OCI-M2 (cell line): ENCODE data around the gene S100P.

ENCODE experiments used
- DNase-seq: peaks from one replicate; lab custom pipeline; 2025; ENCODE audit not compliant: unreplicated experiment; lab: John Stamatoyannopoulos, UW

S100P gene

GRCh38 chr4:6695660-6696610, 2.3 kb downstream of the S100P start:
- DNase-seq = no peak

GRCh38 chr4:6696611-6697010, 2.9 kb downstream of the S100P start:
- DNase-seq = no peak

GRCh38 chr4:6697131-6697530, 3.5 kb downstream of the S100P start:
- no peak for DNase-seq

- no peak for DNase-seq
These were observed 5.7 kb downstream of the S100P start for GRCh38 chr4:6699388-6699787.

GRCh38 chr4:6699903-6700302, 6.2 kb downstream of the S100P start:
- no peak for DNase-seq

GRCh38 chr4:6701371-6701770, 7.7 kb downstream of the S100P start:
- no peak for DNase-seq

GRCh38 chr4:6702761-6703160, 9.1 kb downstream of the S100P start:
- DNase-seq = no peak

GRCh38 chr4:6703786-6704185, 10.1 kb downstream of the S100P start:
- DNase-seq = no peak

- no peak for DNase-seq
These were observed 12.0 kb downstream of the S100P start for GRCh38 chr4:6705646-6706045.

- DNase-seq = no peak
These were observed 12.5 kb downstream of the S100P start for GRCh38 chr4:6706173-6706572.

- DNase-seq = no peak
These were observed 15.8 kb downstream of the S100P start, which contains the start of gene MRFAP1L1 for GRCh38 chr4:6709230-6710114. TSS of gene MRFAP1L1 (minus strand) at chr4:6709865. CDS start at chr4:6709629, 236 bp downstream.

- no peak for DNase-seq
These were observed 16.6 kb downstream of the S100P start for GRCh38 chr4:6710282-6710681.

- no peak for DNase-seq
These were observed 17.3 kb downstream of the S100P start for GRCh38 chr4:6710996-6711395.

- DNase-seq = no peak
These were observed 21.3 kb downstream of the S100P start for GRCh38 chr4:6714954-6715353.

- DNase-seq = no peak
These were observed 22.0 kb downstream of the S100P start for GRCh38 chr4:6715704-6716017.

- DNase-seq = no peak
These were observed 22.6 kb downstream of the S100P start, which contains the start of gene BLOC1S4 for GRCh38 chr4:6716018-6716911. TSS of gene BLOC1S4 (plus strand) at chr4:6716174. CDS start at chr4:6716210, 36 bp downstream.

- DNase-seq = no peak
These were observed 23.4 kb downstream of the S100P start for GRCh38 chr4:6716958-6717655.

GRCh38 chr4:6718932-6719610, 25.4 kb downstream of the S100P start:
- DNase-seq = no peak

- DNase-seq = no peak
These were observed 26.0 kb downstream of the S100P start for GRCh38 chr4:6719611-6720179.
